DMS53 (cell line): ENCODE data around the gene VWC2L.

Source experiments
- DNase-seq: peaks from one replicate; lab custom pipeline; 2025; lab: John Stamatoyannopoulos, UW

Gene VWC2L

GRCh38 chr2:214542295-214542694 lies 131.4 kb downstream of the VWC2L start:
- peak; percentile 30 for DNase-seq

GRCh38 chr2:214542866-214543265 lies 132.0 kb downstream of the VWC2L start:
- DNase-seq = no peak

DNA sequence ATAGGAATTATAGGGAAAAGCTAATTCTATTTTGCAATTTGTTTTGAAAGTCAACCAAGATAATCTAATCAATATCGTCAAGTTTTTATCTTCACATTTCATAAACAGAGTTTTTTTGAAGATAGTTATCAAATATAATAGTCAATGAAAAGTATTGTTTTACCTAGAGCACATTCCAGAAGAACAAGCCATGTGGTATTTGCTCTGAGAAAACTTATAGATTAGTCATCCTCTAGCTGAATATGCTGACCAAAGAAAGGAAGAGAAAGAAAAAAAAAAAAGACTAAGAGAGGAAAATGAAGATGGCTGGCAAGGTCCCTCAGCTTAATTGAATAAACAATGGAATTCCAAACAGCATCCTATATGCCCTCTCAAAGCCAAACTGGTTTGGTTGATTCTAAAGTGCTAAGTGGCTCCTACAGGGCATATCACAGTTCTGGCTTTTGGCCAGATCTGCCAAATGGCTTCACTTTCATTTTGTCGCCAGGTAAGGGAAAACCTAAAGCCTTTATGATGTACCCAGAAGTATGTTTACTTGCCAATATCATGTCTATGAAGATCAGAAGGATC lies 132.6 kb downstream of the VWC2L start:
- DNase-seq = peak; percentile 59

GRCh38 chr2:214545898-214546542 lies 135.2 kb downstream of the VWC2L start:
- DNase-seq = no peak

DNA sequence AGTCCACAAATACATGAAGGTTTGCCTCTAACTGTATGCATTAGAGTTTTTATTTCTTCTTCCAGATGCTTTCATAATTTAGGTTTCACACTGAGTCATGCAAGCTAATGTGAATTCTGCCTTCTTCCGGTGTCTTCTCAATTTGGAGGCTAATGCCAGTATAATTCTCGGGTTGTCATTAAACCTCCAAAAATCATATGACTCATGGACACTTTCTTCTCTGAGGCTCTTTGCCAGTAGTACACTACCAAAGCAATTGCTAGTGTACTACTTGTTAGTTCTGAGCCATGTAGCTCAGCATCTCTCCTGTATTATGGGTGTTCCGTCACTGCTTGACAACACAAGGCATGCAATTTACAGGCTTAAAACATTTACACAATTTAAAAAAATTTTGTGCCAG lies 137.1 kb downstream of the VWC2L start:
- no peak for DNase-seq

- no peak for DNase-seq
Measured at GRCh38 chr2:214549946-214550345, 139.1 kb downstream of the VWC2L start.

GRCh38 chr2:214550786-214551185 lies 139.9 kb downstream of the VWC2L start:
- DNase-seq = no peak

DNA sequence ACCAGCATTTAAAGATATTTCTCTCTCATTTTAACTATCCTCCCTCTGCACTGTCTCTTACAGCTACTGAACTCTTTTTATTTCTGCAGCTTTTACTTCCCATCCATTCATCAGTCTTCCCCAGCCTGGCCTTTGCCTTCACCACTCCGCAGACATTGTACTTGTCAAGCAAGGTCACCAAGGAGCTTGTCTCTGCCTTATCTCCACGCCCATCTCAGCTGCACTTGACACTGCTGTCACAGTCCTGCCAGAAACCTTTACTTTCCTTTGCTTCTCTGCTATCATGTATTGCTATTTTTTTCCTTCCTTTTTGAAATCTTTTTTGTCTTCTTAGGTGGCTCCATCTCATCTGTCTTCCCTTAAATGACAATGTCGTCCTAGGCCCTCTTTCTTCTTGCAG lies 147.0 kb downstream of the VWC2L start:
- no peak for DNase-seq

DNA sequence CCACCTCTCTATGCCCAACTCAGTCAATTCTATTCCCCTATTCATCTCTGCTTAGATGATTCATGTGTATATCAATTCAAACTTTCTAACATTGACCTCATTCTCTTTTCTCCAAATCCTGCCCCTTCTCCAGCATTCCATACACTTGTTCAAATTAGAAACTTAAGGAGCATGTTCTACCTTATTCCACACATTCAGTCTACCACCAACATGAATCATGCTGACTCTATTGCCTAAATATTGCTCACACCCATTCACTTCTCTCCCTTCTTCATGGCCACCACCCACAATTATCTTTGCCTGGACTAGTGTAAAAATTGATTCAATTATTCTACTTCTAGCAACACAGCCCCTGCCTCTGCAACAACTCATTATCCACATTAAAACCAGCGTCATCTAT lies 147.5 kb downstream of the VWC2L start:
- no peak for DNase-seq

GRCh38 chr2:214560176-214560575 lies 149.3 kb downstream of the VWC2L start:
- DNase-seq = no peak

DNA sequence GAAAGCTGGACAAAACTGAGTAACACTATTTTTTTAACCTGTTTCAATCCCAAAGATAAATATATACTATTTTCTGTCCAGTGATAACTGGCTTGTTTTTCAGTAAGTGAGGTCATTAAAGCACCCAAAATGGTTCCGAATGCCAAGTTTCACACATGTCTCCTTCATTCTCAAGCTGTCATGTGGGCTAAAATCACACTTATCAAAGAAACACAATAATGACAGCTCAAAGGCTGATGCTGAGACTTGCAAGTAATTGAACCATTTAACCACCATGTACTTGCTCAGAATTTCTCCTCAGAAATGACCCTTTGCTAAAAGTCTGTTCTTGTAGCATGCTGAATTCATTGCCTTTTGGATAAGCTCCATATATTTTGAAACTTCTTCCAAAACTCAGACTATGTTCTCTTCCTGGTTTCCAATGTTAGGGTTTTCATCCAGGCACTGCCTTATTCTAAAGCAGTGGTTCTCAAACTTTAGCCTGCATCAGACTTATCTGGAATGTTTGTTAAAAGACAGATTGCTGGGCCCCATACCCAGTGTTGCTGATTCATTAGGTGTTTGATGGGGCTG lies 149.8 kb downstream of the VWC2L start:
- no peak for DNase-seq

DNA sequence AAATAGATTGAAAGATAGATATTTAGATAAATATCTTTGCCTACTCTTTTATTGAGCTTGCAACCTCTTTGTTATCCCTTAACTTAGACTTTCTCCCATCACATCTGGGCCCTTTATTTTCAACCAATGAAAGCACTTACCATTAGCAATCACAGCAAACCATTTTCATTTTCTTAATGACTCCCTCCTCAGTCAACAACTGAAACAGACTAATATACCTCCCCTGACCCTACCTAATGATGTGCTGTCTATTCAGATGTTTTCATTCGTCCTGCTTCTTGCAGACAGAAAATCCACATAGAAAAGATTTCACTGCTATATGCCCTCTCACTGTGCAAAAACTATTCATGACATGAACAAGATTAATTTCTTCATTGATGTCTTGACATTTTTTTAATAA lies 154.4 kb downstream of the VWC2L start:
- DNase-seq = no peak

DNA sequence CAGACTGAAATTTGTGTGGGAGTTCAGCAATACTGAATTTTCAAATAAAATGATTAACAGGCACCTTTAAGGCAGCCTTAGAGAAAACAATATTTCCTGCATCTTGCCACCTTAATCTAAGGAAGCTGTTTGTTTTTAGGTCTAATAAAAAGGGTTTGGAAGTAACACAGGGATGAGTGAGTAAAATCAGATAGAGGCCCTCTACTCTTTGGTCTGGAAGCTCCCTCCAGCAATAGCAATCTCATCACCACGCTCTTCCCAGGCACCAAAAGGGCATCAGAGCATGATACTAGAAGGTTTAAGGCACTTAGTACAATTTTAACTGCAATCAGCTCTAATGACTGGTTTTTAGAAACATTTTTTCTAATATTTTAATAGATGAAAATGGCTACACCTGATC lies 155.6 kb downstream of the VWC2L start:
- no peak for DNase-seq

DNA sequence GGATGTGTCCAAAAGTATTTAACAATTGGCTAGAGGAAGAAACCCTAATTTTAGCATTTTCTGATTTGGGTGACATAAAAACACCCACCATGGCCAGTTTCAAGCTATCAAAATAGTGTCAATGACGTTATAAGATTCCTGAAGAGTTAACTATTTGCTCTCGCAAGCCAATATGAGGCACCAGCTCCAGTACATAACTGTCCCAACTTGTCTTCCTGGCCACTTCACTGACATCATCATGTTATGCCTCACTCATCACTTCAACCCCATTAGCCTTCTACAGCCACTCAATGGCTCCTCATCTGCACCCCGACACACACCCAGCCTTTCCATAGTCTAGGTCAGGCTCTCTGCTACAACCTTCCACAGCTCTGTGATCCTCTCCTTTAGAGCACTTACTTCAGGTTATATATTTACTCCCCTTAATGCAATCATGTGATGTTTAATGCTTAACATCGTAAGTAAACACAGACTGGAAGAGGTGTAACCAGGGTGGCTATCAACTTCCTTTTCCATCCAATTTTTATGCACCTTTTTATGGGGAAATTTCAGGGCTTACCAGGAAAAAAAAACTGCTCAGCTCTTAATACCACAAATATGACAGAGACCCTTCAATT lies 158.7 kb downstream of the VWC2L start:
- DNase-seq = peak; percentile 73

- peak; percentile 68 for DNase-seq
Measured at GRCh38 chr2:214574084-214574781, 163.4 kb downstream of the VWC2L start.

DNA sequence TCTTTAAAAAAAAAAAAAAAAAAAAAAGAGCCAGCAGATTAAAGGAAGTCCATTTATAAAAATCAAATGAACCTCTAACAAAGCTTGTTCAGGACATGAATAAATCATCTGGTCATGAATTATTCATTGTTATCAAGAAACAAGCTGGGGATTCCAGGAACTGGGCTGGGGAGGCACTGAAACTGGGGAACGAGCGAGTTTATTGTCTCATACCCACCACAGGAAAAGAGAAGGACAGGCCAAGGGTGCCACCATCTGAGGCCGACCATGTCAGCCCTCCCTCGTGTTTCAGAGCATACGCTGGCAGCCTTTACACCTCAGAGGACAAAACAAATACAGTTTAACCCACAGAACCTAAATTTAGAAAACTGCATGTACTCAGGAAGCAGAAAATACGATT lies 164.2 kb downstream of the VWC2L start:
- no peak for DNase-seq

DNA sequence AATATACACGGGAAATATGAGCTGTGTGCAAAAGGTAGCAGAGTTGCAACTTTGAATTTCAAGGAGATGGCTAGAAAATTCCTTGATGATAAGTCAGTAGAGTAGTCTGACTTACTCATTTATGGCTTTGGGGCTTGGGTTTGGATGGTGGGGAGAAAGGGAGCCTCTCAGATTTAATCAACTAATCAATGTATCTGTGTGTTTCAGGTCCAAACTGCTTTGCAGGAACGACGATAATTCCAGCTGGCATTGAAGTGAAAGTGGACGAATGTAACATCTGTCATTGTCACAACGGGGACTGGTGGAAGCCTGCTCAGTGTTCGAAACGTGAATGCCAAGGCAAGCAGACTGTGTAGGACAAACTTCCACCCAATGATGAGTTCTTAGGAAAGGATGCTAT lies 164.6 kb downstream of the VWC2L start:
- no peak for DNase-seq

DNA sequence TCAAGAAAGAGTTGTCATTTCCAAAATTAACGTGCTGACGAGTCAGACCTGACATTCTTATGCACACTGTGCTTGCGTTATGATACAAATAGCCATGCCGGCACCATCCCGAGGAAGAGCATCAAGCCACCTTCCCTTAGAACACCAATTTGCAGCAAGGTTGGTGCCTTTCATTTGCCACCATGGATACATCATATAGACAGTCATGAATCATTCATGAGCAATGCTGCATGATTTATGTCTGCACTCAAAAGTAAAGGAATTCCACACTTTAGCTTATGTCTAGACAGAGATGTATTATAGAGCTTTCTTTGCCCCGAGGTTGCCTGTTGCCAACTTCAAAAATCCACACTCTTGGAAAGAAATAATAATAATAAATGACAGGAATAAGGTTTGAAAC lies 166.9 kb downstream of the VWC2L start:
- DNase-seq = no peak

GRCh38 chr2:214578442-214578841 lies 167.6 kb downstream of the VWC2L start:
- no peak for DNase-seq

- DNase-seq = no peak
Measured at GRCh38 chr2:214579035-214579434, 168.2 kb downstream of the VWC2L start.

- peak; percentile 22 for DNase-seq
Measured at GRCh38 chr2:214587442-214587841, 176.6 kb downstream of the VWC2L start.

- peak; percentile 16 for DNase-seq
Measured at GRCh38 chr2:214591366-214591765, 180.5 kb downstream of the VWC2L start.

DNA sequence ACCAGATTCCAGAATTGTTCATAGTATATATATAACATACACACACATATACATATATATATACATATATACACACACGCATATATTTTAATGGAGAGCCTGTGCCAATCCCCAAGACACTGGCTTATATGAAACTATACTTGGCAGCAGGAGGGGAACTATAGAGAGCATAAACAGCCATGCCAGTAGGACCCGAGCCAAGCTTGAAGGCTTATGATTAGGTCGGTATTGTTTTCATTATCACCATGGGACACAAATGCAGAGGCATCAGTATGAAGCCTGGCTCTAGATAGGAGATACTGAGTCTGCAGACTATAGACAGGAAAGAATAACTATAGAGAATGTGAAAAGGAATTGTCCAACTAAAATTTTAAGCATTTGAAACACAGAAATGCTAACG lies 181.2 kb downstream of the VWC2L start:
- DNase-seq = no peak
